BJ (cell line): ENCODE data around the gene MBD5. TPM values are rescaled to one million over a fixed set of nuclear protein-coding genes. Genes with fewer than 3 reads are reported as not detected.

Experiments used
- CTCF ChIA-PET: fragments of 350-600 bp; formaldehyde crosslinking; extraction: SDS; loops from one replicate; lab custom pipeline; 2021; ENCODE audit warnings: antibody characterized with exemption, inconsistent platforms; lab: Yijun Ruan, JAX
- POLR2A ChIA-PET: fragments of 300-600 bp; sonication (Branson Sonifier 250); formaldehyde crosslinking; extraction: SDS; loops from one replicate; lab custom pipeline; 2021; ENCODE audit warnings: antibody characterized with exemption; lab: Charles Lee
- DNase-seq: peaks from one replicate; pipeline ENCODE4 v3.0.0-alpha.2; 2011; ENCODE audit warnings: low read depth
- H3K27me3 ChIP-seq: 2 replicates; pipeline ENCODE4 v1.6.0; 2011; ENCODE audit warnings: low read length; ENCODE audit not compliant: control insufficient read depth, insufficient read depth
- H3K36me3 ChIP-seq: 2 replicates; pipeline ENCODE4 v1.5.1; 2011; ENCODE audit warnings: low read length; ENCODE audit not compliant: control insufficient read depth, insufficient read depth
- H3K4me3 ChIP-seq: 2 replicates; pipeline ENCODE4 v1.5.1; 2011; ENCODE audit warnings: low read depth, mild to moderate bottlenecking, control low read depth, low read length
- CTCF ChIP-seq: IDR thresholded peaks from 2 replicates; pipeline ENCODE4 v1.5.1; 2011; ENCODE audit warnings: low read depth, mild to moderate bottlenecking, control low read depth, inconsistent platforms, low read length, moderate library complexity; ENCODE audit not compliant: insufficient read depth
- polyA plus RNA-seq: library from polyadenylated mRNA; depleted of rRNA; stranded (reverse); fragments of >200 nt; gene quantifications from 2 replicates; pipeline ENCODE4 v1.2.3, GENCODE V29; 2011

The MBD5 gene
- polyA plus RNA-seq, 1 experiment = 20.4 TPM

- no peak for TF ChIP-seq CTCF
- DNase-seq = no peak
- ChIA-PET CTCF (no interaction called here), POLR2A (no interaction called here)
- Histone ChIP-seq H3K4me3 (no peak overlapping the region), H3K27me3 (no peaks in the 10 kb centered on the region; the same call in none of the 2 replicates), H3K36me3 (no peaks in the 10 kb centered on the region)
Measured at GRCh38 chr2:148534416-148535204, 513.7 kb downstream of the MBD5 start.

- Histone ChIP-seq H3K4me3 (no peak overlapping the region), H3K36me3 (no peaks in the 10 kb centered on the region), H3K27me3 (peaks cover 2% of the 10 kb centered on the region)
- ChIA-PET CTCF (interaction anchor here (0.8 to 1.4 kb wide), 3 partner anchors 8 to 18 kb away, joined by 3 to 4 read pairs (median 3); no protein-coding TSS in a partner anchor), POLR2A (no interaction called here)
- DNase-seq = no peak
- TF ChIP-seq CTCF = no peak
Measured at GRCh38 chr2:148538375-148538774, 517.5 kb downstream of the MBD5 start.

GRCh38 chr2:148540022-148540421 is 519.1 kb downstream of the MBD5 start:
- H3K4me3 ChIP-seq = no peak overlapping the region
- POLR2A ChIA-PET = interaction anchor here (1.0 kb wide), 1 partner anchor 13 kb away, joined by 3 read pairs; no protein-coding TSS in a partner anchor
- no peak for DNase-seq
- CTCF ChIA-PET = no interaction called here
- peaks cover 2% of the 10 kb centered on the region for H3K27me3 ChIP-seq
- H3K36me3 ChIP-seq = no peaks in the 10 kb centered on the region
- no peak for TF ChIP-seq CTCF

GRCh38 chr2:148541792-148542191 is 520.9 kb downstream of the MBD5 start:
- CTCF ChIA-PET = no interaction called here

More at GRCh38 chr2:148541792-148542191, 520.9 kb downstream of the MBD5 start:
- no peak for TF ChIP-seq CTCF
- Histone ChIP-seq H3K27me3 (peaks cover 2% of the 10 kb centered on the region), H3K4me3 (no peak overlapping the region), H3K36me3 (no peaks in the 10 kb centered on the region)
- no peak for DNase-seq
- POLR2A ChIA-PET = no interaction called here
